Peyer's patch (tissue), 4 donors: ENCODE results near the gene PTPRM.

Experiments
- CTCF ChIP-seq, 6 experiments: fragments of 450-650 bp in 4 of 6; fragments of 200-600 bp in 2 of 6; sonication (generic) in 1 of 6; IDR thresholded peaks; one replicate each; pipeline ENCODE4 v1.5.1; 2017 to 2019; ENCODE audit warnings: antibody characterized with exemption in 6 of 6, mild to moderate bottlenecking in 3 of 6, moderate library complexity in 1 of 6
- POLR2A ChIP-seq, 2 donors: fragments of 450-650 bp; IDR thresholded peaks; one replicate each; pipeline ENCODE4 v1.5.1; 2017; ENCODE audit warnings: antibody characterized with exemption in 2 of 2, mild to moderate bottlenecking in 2 of 2, moderate library complexity in 2 of 2

- TF ChIP-seq POLR2A (IDR thresholded peaks at IDR 0.05) (no peak), CTCF (IDR thresholded peaks at IDR 0.05) (no peak)
Observed at GRCh38 chr18:7885865-7886264, 318.7 kb downstream of the PTPRM start.
